Smooth muscle cell (in vitro differentiated cells): ENCODE data around the gene GOLPH3. TPM values are rescaled to one million over a fixed set of nuclear protein-coding genes. Genes with fewer than 3 reads are reported as not detected.

Experiments used
- DNase-seq: peaks from one replicate; lab custom pipeline; 2025; ENCODE audit not compliant: unreplicated experiment; lab: John Stamatoyannopoulos, UW
- H2AFZ ChIP-seq: fragments of 200-600 bp; sonication (generic); 2 replicates; pipeline ENCODE4 v1.6.0; 2016; ENCODE audit warnings: antibody characterized with exemption, low read depth, mild to moderate bottlenecking
- H3F3A ChIP-seq: fragments of 200-600 bp; sonication (generic); 2 replicates; pipeline ENCODE4 v1.6.0; 2017; ENCODE audit warnings: antibody characterized with exemption, low read depth
- H3K27ac ChIP-seq: fragments of 200-600 bp; sonication (generic); 2 replicates; pipeline ENCODE4 v1.5.1; 2016; ENCODE audit warnings: low read depth, mild to moderate bottlenecking
- H3K27me3 ChIP-seq: fragments of 200-600 bp; sonication (generic); 2 replicates; pipeline ENCODE4 v1.6.1; 2016; ENCODE audit warnings: low read depth, mild to moderate bottlenecking
- H3K36me3 ChIP-seq: fragments of 200-600 bp; sonication (generic); 2 replicates; pipeline ENCODE4 v1.5.1; 2016; ENCODE audit warnings: low read depth
- H3K4me1 ChIP-seq: fragments of 200-600 bp; sonication (generic); 2 replicates; pipeline ENCODE4 v1.5.1; 2016; ENCODE audit warnings: low read depth
- H3K4me2 ChIP-seq: fragments of 200-600 bp; sonication (generic); 2 replicates; pipeline ENCODE4 v1.6.0; 2016; ENCODE audit warnings: mild to moderate bottlenecking
- H3K4me3 ChIP-seq: fragments of 200-600 bp; sonication (generic); 2 replicates; pipeline ENCODE4 v1.5.1; 2016; ENCODE audit warnings: mild to moderate bottlenecking
- H3K79me2 ChIP-seq: fragments of 200-600 bp; sonication (generic); 2 replicates; pipeline ENCODE4 v1.6.0; 2016; ENCODE audit warnings: low read depth, mild to moderate bottlenecking
- H3K9ac ChIP-seq: fragments of 200-600 bp; sonication (generic); 2 replicates; pipeline ENCODE4 v1.6.0; 2016; ENCODE audit warnings: low read depth
- H3K9me3 ChIP-seq: fragments of 200-600 bp; sonication (generic); replicated peaks from 2 replicates; pipeline ENCODE4 v1.5.1; 2016; ENCODE audit warnings: low read depth
- H4K20me1 ChIP-seq: fragments of 200-600 bp; sonication (generic); 2 replicates; pipeline ENCODE4 v1.6.0; 2016; ENCODE audit warnings: low read depth
- WGBS: methylation state at CpG from one replicate; pipeline ENCODE4 v1.1.7; 2016; ENCODE audit warnings: low lambda C conversion rate; 5-methylcytosine and 5-hydroxymethylcytosine counted together
- polyA plus RNA-seq: library from polyadenylated mRNA; unstranded; fragments of >200 nt; fragmentation: Nextera tagmentation; extraction: Ambion mirVana; gene quantifications from 2 replicates; pipeline ENCODE4 v1.2.1, GENCODE V29; 2016
- total RNA-seq: library from RNA; depleted of rRNA; stranded (reverse); fragments of >200 nt; gene quantifications from 2 replicates; pipeline ENCODE4 v1.2.3, GENCODE V29; 2014
- TF ChIP-seq, protein P1 (sequence below): fragments of 200-600 bp; sonication (generic); IDR thresholded peaks from 2 replicates; pipeline ENCODE4 v1.5.1; 2017; ENCODE audit warnings: borderline replicate concordance, mild to moderate bottlenecking, antibody characterized with exemption; ENCODE audit not compliant: insufficient read depth, poor library complexity, severe bottlenecking

Gene GOLPH3
- total and polyA plus RNA-seq, 2 experiments from 2014 or later = 95.3 to 108 TPM

DNA sequence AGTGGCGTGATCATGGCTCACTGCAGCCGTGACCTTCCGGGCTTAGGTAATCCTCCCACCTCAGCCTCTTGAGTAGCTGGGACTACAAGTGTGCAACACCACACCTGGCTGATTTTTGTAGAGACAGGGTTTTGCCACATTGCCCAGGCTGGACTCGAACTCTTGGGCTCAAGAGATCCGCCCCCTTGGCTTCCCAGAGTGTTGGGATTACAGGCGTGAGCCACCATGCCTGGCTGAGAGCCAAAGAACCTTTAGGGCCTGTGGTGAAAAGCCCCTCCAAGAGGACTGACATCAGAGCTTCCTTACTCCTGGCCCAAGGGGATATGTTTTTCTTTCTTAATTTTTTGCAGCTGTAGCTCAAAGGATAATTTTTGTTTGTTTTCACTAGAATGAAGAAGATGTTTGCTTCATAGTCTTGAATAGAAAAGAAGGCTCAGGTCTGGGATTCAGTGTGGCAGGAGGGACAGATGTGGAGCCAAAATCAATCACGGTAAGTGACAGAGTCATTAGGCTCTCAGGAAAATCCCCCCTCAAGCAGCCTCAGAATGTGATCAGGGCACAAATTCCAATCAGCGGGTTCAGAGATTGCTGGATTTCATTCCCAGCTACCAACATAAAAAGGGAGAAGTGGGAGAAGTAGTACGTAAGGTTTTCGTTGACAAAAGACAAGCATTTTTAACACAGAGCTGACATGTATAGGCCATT is 77.1 kb downstream of the GOLPH3 start:
- peaks cover 8% of the 10 kb centered on the region for H3K4me1 ChIP-seq
- H3F3A ChIP-seq = peaks cover 12% of the 10 kb centered on the region
- H4K20me1 ChIP-seq = peaks cover 22% of the 10 kb centered on the region
- no peak overlapping the region for H2AFZ ChIP-seq
- H3K27ac ChIP-seq = no peak overlapping the region
- no peaks in the 10 kb centered on the region for H3K79me2 ChIP-seq
- no peaks in the 10 kb centered on the region for H3K27me3 ChIP-seq
- no peaks in the 10 kb centered on the region for H3K36me3 ChIP-seq
- H3K9me3 ChIP-seq = no peaks in the 10 kb centered on the region
- 91% methylated on average over 10 of the region's 10 CpGs for WGBS
- TF ChIP-seq, protein P1, sequence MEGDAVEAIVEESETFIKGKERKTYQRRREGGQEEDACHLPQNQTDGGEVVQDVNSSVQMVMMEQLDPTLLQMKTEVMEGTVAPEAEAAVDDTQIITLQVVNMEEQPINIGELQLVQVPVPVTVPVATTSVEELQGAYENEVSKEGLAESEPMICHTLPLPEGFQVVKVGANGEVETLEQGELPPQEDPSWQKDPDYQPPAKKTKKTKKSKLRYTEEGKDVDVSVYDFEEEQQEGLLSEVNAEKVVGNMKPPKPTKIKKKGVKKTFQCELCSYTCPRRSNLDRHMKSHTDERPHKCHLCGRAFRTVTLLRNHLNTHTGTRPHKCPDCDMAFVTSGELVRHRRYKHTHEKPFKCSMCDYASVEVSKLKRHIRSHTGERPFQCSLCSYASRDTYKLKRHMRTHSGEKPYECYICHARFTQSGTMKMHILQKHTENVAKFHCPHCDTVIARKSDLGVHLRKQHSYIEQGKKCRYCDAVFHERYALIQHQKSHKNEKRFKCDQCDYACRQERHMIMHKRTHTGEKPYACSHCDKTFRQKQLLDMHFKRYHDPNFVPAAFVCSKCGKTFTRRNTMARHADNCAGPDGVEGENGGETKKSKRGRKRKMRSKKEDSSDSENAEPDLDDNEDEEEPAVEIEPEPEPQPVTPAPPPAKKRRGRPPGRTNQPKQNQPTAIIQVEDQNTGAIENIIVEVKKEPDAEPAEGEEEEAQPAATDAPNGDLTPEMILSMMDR = no peak
- no peak for DNase-seq
- no peak overlapping the region for H3K4me2 ChIP-seq
- no peak overlapping the region for H3K4me3 ChIP-seq
- no peak overlapping the region for H3K9ac ChIP-seq

DNA sequence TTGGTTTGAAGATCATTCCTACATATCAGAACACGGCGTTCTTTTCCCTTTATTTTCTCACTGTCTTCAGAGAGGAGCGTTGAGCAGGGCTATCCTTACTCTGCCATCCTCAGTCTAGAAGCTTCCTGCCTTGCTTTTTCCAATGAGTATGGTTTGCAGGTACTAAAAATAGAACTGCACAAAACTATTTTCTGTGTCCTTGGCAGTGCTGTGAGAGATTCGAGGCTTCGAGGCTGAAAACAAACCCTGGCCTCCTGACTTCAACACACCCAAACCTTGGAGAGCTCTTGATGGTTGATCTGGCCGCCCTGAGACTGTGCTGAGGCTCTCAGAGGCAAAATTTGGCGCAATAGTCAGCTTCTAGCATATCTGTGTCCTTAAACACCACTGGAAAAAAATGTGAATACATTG is 78.9 kb downstream of the GOLPH3 start:
- WGBS = 87% methylated on average over 7 of the region's 7 CpGs
- Histone ChIP-seq H3K4me3 (no peak overlapping the region), H3K27me3 (no peaks in the 10 kb centered on the region), H3F3A (peaks cover 12% of the 10 kb centered on the region), H3K27ac (no peak overlapping the region), H2AFZ (no peak overlapping the region), H3K79me2 (no peaks in the 10 kb centered on the region), H3K9me3 (no peaks in the 10 kb centered on the region), H3K36me3 (no peaks in the 10 kb centered on the region), H3K9ac (no peak overlapping the region), H3K4me1 (peaks cover 8% of the 10 kb centered on the region), H3K4me2 (no peak overlapping the region), H4K20me1 (peaks cover 16% of the 10 kb centered on the region)
- no peak for DNase-seq
- TF ChIP-seq, protein P1 = no peak

DNA sequence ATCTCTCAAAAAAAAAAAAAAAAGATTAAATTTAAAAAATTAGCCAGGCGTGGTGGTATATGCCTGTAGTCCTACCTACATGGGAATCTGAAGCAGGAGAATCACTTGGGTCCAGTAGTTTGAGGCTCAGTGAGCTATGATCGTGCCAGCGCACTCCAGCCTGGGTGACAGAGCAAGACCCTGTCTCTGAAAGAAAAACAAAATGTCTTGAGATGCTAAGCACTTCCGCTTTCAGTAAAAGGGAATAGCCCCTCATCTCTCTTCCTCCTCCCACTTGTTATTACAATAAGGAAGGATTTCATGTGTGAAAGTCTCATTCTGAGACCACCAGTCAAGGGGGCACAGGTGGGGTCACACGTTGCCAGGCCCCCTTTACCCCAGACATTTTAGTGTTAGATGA is 79.4 kb downstream of the GOLPH3 start:
- no peak overlapping the region for H3K4me3 ChIP-seq
- TF ChIP-seq, protein P1 = no peak
- no peaks in the 10 kb centered on the region for H3K79me2 ChIP-seq
- no peak overlapping the region for H3K4me2 ChIP-seq
- H3K27me3 ChIP-seq = no peaks in the 10 kb centered on the region
- no peaks in the 10 kb centered on the region for H3K36me3 ChIP-seq
- H3K4me1 ChIP-seq = peaks cover 8% of the 10 kb centered on the region
- no peak overlapping the region for H3K9ac ChIP-seq
- no peak overlapping the region for H3K27ac ChIP-seq
- no peak overlapping the region for H2AFZ ChIP-seq
- H3F3A ChIP-seq = peaks cover 7% of the 10 kb centered on the region
- no peaks in the 10 kb centered on the region for H3K9me3 ChIP-seq
- DNase-seq = no peak
- peaks cover 13% of the 10 kb centered on the region for H4K20me1 ChIP-seq
- 97% methylated on average over 5 of the region's 5 CpGs for WGBS
